SK-N-SH (cell line): Measurements from ENCODE around the gene BRD1.

Experiments used
- RFX5 ChIP-seq: IDR thresholded peaks from 2 replicates; pipeline ENCODE4 v1.6.1; 2012; ENCODE audit warnings: mild to moderate bottlenecking, improper control_type of control experiment, low read length
- TF ChIP-seq, protein P1 (sequence below): fragments of 200-600 bp; sonication (generic); IDR thresholded peaks from 2 replicates; pipeline ENCODE4 v1.6.1; 2017; ENCODE audit warnings: antibody characterized with exemption, mild to moderate bottlenecking, moderate library complexity

DNA sequence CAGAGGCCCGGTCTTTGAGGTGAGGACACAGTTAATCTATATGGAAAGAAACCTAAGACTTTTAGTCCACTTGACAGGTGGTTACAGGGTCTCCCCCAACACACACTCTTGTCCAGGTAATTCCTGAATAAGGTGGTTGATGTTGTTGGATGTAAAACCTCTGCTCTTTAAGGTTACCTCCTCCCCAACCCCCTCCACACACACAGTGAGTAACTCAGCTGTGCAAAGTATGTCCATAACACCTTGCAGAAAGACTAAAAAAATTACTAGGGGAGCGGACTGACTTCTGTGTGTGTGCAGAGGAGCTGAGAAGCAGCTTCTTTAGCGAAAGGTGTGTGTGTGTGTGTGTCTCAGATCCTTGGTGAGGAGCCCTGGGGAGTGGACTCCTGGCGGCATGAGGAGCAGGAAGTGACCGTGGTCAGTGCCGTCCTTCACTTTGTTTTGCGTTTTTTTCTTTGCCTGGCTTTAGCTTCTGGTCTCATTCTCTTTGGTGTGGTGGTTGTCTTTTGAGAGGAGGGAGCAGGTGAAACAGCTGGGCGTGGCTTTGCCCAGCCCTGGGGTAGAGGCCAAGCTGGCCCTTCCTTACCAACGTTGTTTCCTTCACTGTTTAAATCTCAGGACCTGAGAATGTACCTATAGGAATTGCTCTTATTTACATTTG is 27.7 kb upstream of the BRD1 start:
- TF ChIP-seq, protein P1, sequence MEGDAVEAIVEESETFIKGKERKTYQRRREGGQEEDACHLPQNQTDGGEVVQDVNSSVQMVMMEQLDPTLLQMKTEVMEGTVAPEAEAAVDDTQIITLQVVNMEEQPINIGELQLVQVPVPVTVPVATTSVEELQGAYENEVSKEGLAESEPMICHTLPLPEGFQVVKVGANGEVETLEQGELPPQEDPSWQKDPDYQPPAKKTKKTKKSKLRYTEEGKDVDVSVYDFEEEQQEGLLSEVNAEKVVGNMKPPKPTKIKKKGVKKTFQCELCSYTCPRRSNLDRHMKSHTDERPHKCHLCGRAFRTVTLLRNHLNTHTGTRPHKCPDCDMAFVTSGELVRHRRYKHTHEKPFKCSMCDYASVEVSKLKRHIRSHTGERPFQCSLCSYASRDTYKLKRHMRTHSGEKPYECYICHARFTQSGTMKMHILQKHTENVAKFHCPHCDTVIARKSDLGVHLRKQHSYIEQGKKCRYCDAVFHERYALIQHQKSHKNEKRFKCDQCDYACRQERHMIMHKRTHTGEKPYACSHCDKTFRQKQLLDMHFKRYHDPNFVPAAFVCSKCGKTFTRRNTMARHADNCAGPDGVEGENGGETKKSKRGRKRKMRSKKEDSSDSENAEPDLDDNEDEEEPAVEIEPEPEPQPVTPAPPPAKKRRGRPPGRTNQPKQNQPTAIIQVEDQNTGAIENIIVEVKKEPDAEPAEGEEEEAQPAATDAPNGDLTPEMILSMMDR: no peak
- no peak for TF ChIP-seq RFX5
